Stimulated activated CD8-positive, alpha-beta memory T cell treated with anti-CD3 and anti-CD28 coated beads, Interleukin-4, amount 100 ng/mL, for 24 hours (primary cell): Measurements from ENCODE around the gene OR51B4.
"Not testable (repeated sequence)": the region's sequence is repeated elsewhere in the genome, so short reads cannot be mapped to it uniquely, and the experiment has no call there.

ENCODE experiments used
- DNase-seq: peaks from one replicate; pipeline ENCODE4 v3.0.0-alpha.2; 2020; ENCODE audit warnings: low read depth

The OR51B4 gene

GRCh38 chr11:5274395-5274794 lies 27.4 kb downstream of the OR51B4 start:
- no peak for DNase-seq

- DNase-seq: no peak
Observed at GRCh38 chr11:5272395-5273017, 29.2 kb downstream of the OR51B4 start.

GRCh38 chr11:5269715-5270147 lies 32.0 kb downstream of the OR51B4 start, which contains the start of gene HBE1:
Gene HBE1, minus strand, starts transcription at chr11:5269945. Its CDS starts 55 bp downstream, at chr11:5269890.
- no peak for DNase-seq

- no peak for DNase-seq
Observed at GRCh38 chr11:5267033-5267563, 34.6 kb downstream of the OR51B4 start.

- no peak for DNase-seq
Observed at GRCh38 chr11:5266609-5267008, 35.1 kb downstream of the OR51B4 start.

GRCh38 chr11:5265832-5266231 lies 35.9 kb downstream of the OR51B4 start:
- DNase-seq: no peak

- DNase-seq: no peak
Observed at GRCh38 chr11:5258543-5259262, 43.0 kb downstream of the OR51B4 start.

GRCh38 chr11:5257296-5257695 lies 44.5 kb downstream of the OR51B4 start:
- DNase-seq: no peak

GRCh38 chr11:5254646-5255413 lies 46.9 kb downstream of the OR51B4 start, which contains the start of gene HBG2:
Gene HBG2, minus strand, starts transcription at chr11:5254781. Its CDS starts 53 bp downstream, at chr11:5254728.
- not testable (repeated sequence) for DNase-seq

GRCh38 chr11:5254023-5254422 lies 47.7 kb downstream of the OR51B4 start:
- DNase-seq: not testable (repeated sequence)

GRCh38 chr11:5253440-5253839 lies 48.3 kb downstream of the OR51B4 start:
- not testable (repeated sequence) for DNase-seq

- DNase-seq: no peak
Observed at GRCh38 chr11:5252919-5253265, 48.9 kb downstream of the OR51B4 start.

GRCh38 chr11:5252192-5252918 lies 49.4 kb downstream of the OR51B4 start:
- no peak for DNase-seq

GRCh38 chr11:5251746-5252145 lies 50.0 kb downstream of the OR51B4 start:
- DNase-seq: no peak
